GM21723 (cell line): ENCODE measurements around the gene MFAP3L.
A peak's percentile ranks its signal among the peaks of the same experiment; 100 is the strongest.
"Not testable (repeated sequence)": the region's sequence is repeated elsewhere in the genome, so short reads cannot be mapped to it uniquely, and the experiment has no call there.

Experiments used
- ATAC-seq: cut with Tn5 transposase; IDR thresholded peaks from one replicate; pipeline ENCODE4 v1.9.1; 2021; ENCODE audit warnings: mild to moderate bottlenecking, moderate library complexity; ENCODE audit not compliant: unreplicated experiment

Gene MFAP3L

DNA sequence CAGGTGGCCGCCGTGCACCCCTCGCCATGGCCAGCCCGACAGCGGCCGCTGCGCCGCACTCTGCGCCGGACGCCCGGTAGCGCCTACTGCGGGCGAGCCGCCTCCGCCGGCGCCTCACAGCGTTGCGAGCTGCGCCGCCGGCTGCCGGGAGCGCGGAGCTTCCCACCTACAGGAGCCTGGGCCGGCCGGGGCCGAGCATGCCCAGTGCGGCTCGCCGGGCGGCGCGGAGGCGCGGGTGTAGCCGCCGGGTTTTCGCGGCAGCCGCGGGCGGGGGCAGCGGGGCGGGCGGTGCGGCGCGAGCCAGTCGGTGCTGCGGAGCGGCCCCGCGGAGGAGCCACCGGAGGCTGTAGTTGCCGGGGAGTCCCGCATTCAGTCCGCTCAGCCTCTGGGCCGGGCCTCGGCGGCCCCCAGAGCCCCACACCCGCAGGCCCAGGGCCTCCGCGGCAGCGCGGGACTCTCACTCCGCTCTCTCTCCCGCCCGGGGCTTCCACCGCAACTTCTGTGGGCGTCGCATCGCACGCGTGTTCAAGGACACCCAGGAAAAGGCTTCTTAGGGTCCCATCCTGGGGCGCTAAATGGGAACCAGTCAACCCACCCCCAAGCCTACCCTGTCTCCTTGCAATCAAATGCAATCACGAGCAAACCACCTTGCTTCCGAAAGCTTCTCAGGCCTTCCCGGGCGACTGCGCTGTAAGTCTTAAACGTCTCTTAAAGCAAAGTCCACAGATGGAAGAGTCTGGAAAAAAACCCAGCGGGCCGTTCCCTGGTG lies at the start of gene MFAP3L:
MFAP3L (minus strand) TSS at position 143 of the 769 bp plus-strand sequence. CDS start 20,518 bp downstream, outside the sequence.
- ATAC-seq: peak; percentile 85

DNA sequence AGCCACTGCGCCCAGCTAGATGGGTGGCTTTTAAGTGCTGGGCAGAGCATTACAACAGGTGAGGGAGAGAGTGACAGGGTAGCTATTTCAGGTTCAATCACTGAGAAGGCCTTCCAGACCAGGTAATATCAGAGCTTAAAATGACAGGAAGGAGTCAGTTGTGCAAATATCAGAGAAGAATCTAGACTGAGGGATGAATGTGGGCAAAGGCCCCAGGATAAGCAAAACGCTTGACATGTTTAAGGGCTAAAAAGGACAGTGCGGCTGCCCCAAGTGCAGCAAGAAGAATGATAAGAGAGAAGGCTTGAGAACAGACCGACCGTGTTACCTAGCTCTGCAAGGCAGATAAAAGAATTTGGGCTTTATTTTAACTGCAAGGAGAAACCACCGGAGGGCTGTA lies 45.0 kb upstream of the MFAP3L start:
- no peak for ATAC-seq

DNA sequence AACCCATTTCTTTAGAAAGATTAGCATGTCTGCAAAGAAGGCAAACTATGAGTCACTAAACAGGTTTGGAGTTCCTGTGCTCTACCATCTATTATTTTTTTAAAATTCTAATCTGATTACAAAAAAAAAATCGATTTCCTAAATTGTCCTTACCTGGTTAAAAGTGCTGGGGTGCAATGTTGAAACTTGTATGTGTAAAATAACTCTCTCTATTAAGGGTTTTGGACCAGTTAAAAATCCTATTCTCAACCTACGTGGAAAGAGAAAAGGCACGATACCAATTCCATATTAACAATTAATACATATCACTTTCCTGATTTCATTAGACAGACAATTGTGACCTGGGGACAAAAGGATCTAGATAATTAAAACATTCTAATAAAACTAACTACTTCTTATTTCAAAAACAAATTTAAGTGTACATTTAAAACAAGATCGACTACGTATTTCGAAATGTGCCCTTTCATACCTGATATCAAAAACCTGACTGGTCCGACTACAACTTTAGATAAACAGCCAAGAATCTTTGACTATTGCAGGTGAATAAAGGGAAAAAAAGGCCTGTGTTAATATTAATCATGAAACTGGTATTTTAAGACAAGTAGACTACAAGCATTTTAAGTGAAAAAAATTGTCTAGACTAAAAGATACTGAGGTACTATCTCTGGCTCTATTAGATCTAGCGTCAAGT lies 42.4 kb upstream of the MFAP3L start:
- no peak for ATAC-seq

DNA sequence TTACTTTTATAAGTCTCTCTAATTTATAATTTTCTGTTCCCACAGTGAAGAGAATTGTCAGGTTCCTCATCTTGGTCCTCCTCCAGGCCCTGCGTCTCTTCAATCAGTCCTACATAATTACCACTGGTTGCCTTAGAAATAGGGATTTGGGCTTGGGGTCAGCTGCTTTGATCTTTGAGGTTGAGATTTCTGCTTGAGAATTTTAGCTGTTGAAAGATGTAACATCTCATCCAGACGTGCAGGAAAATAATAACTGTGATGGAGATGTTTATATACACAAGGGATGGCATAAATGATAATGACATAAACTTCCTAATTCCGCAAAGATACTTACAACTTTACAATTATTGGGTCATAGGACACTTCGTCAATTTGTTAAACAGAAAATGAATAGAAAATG lies 33.2 kb upstream of the MFAP3L start:
- ATAC-seq: no peak

DNA sequence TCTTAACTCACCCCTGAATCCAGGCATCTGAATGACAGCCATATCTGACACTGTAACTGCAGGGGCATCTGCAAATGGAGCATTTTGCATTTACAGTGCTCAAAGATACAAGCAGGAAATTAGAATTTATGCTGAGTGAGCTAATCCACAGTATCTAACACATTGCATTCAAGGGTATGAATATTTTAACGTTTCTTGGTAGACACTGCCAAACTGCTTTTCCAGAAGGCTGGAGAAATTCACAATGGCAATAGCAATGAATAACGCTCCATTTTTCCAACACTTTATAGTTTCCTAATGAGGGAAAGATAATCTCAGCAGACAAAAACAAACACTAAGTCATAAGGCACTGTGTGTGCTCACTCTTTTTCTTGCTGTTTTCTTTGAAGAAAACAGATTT lies 32.6 kb upstream of the MFAP3L start:
- ATAC-seq: no peak

DNA sequence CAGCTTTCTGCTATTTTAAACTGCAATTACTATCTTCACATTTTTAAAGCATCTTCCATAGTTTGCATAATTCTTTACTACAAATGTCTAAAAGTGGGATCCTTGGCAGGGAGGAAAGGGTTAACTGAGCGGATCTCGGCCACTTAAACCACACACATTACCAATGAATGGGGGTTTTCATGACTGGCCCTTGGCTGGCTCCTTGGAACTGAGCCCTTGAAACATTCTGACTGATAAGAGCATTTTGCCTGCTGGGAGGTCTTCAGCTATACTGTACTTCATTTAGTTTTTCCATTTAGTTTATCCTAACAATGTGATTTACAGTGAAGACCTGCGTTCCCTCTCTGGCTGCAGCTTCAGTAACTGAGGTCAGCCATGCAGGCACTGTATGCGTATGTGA lies 31.7 kb upstream of the MFAP3L start:
- ATAC-seq: no peak

DNA sequence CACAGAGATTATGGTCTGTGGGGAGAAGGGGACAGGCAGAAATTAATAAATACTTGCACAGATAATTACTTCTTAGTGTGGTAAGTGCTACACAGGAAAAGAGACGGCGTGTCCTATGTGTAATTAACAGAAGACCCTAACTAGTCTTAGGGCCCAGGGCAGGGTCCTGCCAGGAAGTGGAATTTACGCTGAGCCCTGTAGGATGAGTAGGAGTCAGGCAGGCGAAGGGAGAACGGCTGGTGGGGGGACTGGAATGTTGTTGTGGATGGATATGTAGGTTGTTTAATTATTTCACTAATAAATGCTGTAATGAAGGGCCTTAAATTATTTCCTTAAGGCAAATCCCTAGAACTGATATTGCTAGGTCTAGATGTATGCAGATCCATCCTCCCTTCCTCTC lies 26.7 kb upstream of the MFAP3L start:
- ATAC-seq: no peak

DNA sequence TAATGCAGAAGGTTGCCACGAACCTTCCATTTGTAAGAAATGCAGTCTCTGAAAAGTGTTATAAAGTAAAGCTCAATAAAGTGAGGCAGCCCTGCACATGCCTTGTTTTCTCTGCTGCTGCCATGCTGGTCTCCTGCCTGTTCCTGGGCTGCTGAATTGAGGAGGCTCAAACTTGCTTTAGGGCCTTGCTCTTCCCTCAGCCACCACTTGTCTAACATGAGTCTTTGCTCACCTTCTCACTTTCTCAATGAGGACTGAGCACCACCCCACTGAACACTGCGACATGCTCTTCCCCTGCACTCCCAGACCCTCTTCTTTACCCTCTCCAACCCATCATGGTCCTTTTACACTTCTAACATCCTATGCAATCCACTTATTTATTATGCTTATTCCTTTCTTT lies 25.2 kb upstream of the MFAP3L start:
- ATAC-seq: no peak

DNA sequence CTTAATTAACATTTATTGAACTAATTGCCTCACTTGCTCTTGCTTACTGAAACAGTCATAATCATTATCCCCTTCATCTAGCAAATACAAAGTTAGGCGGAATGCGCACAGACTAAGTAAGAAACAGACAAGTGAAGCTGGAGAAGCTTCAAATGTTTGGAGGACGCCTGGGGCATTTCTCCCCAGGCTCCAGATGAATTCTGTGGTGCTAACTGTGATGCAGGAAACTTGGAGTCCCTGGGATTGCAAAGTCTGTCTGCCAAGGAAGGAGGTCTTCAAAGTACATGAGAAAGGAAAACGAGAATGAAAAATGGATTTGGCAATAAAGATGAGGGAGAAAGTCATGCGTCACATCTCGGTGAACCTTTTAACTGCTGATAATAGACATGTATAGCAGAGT lies 23.6 kb upstream of the MFAP3L start:
- no peak for ATAC-seq

DNA sequence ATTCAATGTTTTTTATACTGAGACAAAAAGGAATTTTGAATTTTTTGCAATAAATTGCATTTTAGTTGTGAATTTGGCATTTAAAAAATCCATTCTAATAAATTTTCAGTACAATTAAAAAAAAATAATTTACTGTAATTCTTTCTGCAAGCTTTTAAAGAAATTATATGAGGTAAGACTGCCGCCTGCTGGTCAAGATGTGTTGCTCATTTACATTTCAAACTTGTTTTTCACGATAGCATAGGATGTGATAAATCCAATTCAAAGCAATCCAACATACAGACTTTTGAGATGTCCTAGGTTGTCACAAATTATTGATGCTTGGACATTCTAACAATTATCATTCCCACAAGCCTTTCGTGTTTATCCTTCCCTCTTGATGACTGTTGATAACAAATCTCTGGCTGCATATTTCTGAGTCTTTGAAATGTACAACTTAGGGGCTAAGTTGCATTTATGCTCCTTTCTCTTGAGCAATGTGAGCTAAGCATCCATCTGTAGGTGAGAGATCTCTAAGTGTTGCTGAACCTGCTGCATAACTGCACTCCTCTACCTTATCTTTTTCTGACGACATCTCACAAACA lies 21.7 kb upstream of the MFAP3L start:
- ATAC-seq: no peak

DNA sequence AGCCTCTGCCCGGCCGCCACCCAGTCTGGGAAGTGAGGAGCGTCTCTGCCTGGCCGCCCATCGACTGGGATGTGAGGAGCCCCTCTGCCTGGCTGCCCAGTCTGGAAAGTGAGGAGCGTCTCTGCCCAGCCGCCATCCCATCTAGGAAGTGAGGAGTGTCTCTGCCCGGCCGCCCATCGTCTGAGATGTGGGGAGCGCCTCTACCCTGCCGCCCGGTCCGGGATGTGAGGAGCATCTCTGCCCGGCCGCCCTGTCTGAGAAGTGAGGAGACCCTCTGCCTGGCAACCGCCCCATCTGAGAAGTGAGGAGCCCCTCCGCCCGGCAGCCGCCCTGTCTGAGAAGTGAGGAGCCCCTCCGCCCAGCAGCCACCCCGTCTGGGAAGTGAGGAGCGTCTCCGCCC lies 20.0 kb upstream of the MFAP3L start:
- not testable (repeated sequence) for ATAC-seq

DNA sequence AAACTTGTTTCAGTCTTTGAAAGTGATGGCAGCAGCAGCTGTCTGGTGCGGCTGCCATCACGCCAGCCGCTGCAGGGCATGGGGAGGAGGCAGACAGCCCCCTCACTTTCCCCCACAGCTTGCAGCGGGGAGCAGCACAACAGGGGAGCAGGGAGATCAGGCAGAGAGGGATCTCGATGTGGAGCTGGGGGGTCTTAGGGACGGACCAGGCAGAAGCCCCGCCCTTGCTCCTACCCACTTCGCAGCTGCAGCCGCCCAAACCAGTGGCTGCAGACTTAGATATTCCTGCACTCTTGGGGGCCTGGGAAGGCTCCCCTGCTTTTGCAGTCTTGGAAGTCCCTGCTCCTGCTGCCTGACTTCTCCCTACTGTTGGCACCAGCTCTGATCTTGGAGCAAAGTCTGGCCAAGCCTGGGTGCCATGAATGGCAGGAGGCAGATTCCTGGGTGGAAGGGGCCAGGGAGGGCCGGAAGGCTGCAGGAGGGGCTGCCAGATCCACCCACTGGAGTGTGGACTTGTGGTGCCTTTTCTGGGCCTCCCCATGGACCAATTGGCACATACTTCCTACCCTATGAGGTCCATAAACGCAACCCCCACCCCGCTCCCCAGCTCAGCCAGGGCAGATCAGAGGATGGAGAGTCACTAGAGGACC lies 14.0 kb upstream of the MFAP3L start:
- ATAC-seq: no peak

DNA sequence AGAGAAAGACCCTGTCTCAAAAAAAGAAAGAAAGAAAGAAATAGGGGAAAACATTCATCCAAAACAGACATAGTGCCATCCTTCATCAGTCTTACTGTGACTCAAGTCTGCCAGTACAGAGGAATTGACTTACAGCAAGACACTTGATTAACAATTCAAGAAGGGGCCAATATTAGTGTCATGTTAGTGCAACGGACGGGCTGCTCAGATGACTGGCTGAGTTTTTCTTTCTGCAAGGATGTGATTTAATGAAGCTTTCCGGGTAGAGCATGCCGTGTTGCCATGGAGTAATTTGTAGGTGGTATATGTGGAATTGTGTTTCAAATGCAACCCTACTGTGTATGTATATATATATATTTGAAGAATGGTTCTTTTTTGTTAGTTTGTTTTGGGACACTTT lies 12.6 kb upstream of the MFAP3L start:
- ATAC-seq: no peak

DNA sequence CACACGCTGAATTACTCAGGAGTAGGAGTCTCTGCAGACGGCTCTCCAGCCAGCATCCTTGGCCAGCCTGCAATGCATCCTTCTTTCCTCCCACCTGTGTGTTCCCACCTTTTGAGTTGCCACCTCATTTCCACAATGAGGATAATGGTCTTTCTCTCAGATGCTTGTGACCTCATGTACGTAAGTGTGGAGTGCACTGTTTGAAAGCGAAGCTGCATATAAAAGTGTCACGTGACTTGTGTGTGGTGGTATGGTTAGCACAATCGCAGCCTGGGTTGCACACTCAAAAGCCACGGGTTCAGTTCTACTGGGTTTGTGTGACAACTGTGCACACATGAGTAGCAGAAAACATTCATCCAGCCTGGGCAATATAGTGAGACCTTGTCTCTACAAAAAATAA lies 12.0 kb upstream of the MFAP3L start:
- no peak for ATAC-seq

DNA sequence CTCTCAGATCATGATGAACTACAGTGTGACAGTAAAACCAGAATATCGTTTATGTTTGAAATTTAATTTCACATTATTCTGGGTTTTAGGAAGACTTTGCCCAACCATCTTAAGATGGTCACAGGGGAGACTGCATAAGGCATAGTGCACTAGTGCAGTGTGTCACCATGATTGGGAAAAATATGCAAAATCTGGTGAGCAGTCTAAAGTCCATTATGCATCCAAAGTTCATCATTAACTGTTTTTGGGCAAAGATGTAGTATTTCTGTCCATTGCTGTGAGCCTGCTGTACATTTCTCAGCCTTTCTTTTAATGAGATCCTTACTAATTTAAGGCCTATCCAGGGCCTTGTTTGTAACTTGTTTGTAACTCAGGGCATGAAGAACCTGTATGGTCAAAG lies 11.3 kb upstream of the MFAP3L start:
- ATAC-seq: no peak

DNA sequence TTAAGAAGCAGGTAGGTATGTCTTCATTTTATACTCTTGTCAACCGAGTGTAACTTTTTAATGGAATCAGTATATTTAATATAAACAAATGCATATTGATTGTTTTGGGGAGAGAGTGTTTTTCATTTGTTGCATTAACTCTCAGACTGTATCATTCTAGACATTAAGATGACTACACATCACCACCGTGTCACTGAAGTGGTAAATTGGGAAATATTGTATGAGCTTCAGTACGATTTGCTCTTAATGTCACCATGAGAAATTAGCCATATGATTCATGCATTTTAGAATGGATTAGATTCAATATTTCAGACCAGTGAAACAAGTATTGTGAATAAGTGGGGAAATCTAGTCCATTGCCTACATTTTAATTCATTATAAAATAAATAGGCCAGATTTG lies 9.7 kb upstream of the MFAP3L start:
- no peak for ATAC-seq

DNA sequence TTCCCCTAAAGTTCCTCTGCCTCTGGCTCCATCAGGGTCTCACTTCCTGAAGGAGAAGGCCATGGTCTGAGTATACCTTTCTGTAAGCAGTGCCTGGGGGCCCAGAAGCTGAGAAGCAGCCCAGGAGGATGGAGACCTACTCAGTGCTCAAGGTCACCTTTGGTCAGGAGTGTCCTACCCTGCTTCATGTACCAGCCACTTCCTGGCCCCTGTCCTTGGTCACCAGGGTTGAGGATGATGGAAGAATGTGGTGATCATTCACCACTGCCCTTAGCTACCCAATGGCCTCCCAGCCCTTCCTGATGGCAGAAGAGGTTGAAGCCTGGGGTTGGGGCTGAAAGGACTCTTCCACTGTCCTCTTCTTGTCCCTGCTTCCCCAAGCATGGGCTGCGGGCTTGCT lies 9.0 kb upstream of the MFAP3L start:
- ATAC-seq: no peak

DNA sequence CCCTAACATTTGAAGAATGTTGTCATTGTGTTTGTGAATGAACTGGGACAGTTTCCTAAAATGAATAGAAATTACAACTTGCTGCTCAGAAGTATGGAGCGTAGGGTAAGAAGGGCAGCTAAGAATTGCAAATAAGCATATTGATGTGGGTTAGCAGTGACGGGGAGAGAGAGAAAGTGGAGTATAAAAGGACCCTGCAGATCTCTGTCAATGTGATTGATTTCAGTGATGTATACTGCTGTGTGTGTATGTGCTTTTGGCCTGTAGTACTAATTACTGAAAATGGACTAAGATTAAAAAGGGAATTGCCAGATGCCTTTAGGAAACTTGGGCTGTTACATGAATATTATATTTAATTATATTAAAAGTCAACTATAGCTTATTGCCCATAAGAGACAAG lies 7.8 kb upstream of the MFAP3L start:
- ATAC-seq: no peak

DNA sequence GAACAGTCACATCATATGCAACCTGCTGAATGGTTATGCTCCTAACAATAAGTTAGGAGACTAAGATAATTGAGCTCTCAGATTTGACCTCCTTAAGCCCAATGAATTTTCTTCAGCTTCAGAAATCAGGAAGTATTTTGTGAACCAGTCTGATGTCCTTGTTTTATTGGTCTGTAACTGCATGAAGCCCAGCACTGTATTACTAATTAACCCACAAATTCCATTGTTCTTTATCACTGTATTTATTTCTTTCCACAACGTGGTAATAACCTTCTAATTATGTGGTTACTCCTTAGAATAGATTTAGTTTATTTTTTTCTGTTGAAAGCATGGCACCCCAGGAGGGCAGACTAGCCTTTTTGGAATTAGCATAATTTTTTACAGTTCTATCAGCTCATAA lies 3.9 kb upstream of the MFAP3L start:
- no peak for ATAC-seq

DNA sequence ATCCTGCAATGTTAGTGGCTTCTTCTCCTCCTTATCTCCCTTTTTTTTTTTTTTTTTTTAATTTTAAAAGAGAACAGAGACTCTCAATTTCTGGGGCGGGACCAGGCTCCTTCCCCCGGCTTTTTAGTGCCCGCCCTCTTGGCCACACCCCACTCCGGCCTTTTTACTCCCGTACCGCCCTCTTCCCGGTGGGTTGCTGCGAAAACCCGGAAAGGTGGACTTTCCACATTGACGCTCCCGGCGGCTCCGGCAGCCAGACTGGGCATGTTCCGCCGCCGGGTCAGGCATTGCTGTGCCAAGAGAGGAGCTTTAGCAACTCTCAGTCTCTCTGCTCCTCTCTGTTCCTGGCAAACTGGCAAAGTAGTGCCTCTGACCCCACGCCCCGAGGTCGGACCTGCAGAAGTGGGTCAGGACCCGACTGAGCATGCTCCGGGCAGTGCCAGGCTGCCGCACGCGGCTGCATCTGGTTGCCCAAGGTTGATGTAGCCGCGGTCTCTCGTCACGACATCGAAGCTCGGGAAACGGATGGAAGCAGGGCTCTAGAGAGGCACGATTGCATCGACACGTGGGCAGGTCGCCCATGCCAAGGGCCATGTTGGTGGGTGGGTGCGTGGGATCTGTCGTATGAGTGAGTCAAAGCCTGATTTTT lies 1.1 kb upstream of the MFAP3L start:
- ATAC-seq: peak; percentile 78

DNA sequence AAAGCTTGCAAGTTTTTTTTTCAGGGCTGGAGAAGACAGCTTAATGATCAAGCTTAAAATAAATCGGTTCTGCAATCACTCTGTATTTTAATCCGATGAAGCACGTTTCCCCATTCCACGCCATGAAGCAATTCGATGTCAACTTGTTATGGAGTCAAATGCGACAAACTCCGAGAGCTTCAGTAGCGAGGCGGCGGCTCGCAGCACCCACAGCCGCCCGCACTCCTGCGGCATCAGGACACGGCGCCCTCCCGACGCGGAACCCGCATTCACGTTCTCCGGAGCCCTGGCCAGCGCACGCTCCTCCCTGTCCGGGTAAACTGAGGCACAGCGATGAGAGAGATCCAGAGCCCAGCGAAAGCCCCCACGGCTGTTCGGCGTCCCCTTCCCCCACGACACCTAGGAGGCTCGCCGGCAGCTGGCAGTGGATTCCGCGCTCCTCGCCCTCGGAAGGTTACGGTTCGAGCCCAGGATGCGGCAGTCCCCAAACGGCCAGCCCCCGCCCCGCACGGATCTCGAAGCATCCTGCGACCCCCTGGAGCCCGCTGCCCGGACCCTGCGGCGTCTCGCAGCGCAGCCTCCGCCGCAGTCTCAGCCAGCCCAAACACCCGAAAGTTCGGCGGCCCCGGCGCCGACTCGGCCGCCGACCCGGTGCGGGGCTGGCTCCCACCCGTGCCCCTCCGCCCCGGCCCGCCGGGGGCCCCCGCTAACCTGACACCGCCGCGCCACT lies 507 bp downstream of the MFAP3L start:
- no peak for ATAC-seq
